Activated CD8-positive, alpha-beta memory T cell treated with anti-CD3 and anti-CD28 coated beads, Interleukin-2, amount 50 U/mL, for 24 hours (primary cell): ENCODE results near the gene SLFN13.
"Not testable (repeated sequence)": the region's sequence is repeated elsewhere in the genome, so short reads cannot be mapped to it uniquely, and the experiment has no call there.

ENCODE experiments used
- DNase-seq: peaks from one replicate; pipeline ENCODE4 v3.0.0-alpha.2; 2020; ENCODE audit errors: extremely low read depth

SLFN13 gene

GRCh38 chr17:35432176-35433074 lies 16.1 kb downstream of the SLFN13 start, which contains the start of gene SLFN12:
Gene SLFN12, minus strand, starts transcription at chr17:35432500. Its CDS starts 9,472 bp downstream, at chr17:35423028.
- DNase-seq, result no peak

- no peak for DNase-seq
These were observed 18.9 kb downstream of the SLFN13 start for GRCh38 chr17:35429702-35430101.

- no peak for DNase-seq
These were observed 20.3 kb downstream of the SLFN13 start for GRCh38 chr17:35428229-35428628.

GRCh38 chr17:35423761-35424160 lies 24.8 kb downstream of the SLFN13 start:
- no peak for DNase-seq

- DNase-seq, result not testable (repeated sequence)
These were observed 27.5 kb downstream of the SLFN13 start for GRCh38 chr17:35421069-35421468.

GRCh38 chr17:35416659-35417058 lies 31.9 kb downstream of the SLFN13 start:
- no peak for DNase-seq

GRCh38 chr17:35414707-35415106 lies 33.9 kb downstream of the SLFN13 start:
- DNase-seq, result not testable (repeated sequence)

GRCh38 chr17:35414247-35414646 lies 34.3 kb downstream of the SLFN13 start:
- DNase-seq, result no peak

- no peak for DNase-seq
These were observed 41.0 kb downstream of the SLFN13 start for GRCh38 chr17:35407531-35407930.

- DNase-seq, result no peak
These were observed 42.0 kb downstream of the SLFN13 start for GRCh38 chr17:35406568-35406967.

- DNase-seq, result no peak
These were observed 44.2 kb downstream of the SLFN13 start for GRCh38 chr17:35404360-35404759.

- not testable (repeated sequence) for DNase-seq
These were observed 54.8 kb downstream of the SLFN13 start for GRCh38 chr17:35393783-35394182.

- no peak for DNase-seq
These were observed 57.9 kb downstream of the SLFN13 start for GRCh38 chr17:35390663-35391062.

- no peak for DNase-seq
These were observed 58.4 kb downstream of the SLFN13 start for GRCh38 chr17:35390156-35390555.

GRCh38 chr17:35387496-35387895 lies 61.1 kb downstream of the SLFN13 start:
- DNase-seq, result no peak
